ENCODE results near the gene STAG1.

DNA sequence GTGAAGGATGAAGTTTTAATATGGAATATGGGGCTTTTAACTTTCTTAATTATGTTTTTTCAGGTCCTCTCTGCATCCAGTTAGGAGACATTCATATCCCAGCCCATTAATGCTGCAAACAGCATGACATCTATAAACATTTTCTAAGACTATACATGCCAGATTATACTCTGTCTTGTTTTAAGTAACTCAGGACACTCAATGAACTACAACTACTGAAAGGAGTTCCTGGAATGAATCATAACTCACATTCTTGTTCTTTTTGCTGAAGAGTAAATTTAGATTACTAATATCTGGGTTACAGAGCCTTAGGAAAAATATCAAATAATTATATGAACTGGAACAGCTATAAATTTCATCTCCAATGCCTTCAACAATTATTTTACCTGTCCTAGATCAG lies 167.4 kb downstream of the STAG1 start:
- TF ChIP-seq, protein P1, sequence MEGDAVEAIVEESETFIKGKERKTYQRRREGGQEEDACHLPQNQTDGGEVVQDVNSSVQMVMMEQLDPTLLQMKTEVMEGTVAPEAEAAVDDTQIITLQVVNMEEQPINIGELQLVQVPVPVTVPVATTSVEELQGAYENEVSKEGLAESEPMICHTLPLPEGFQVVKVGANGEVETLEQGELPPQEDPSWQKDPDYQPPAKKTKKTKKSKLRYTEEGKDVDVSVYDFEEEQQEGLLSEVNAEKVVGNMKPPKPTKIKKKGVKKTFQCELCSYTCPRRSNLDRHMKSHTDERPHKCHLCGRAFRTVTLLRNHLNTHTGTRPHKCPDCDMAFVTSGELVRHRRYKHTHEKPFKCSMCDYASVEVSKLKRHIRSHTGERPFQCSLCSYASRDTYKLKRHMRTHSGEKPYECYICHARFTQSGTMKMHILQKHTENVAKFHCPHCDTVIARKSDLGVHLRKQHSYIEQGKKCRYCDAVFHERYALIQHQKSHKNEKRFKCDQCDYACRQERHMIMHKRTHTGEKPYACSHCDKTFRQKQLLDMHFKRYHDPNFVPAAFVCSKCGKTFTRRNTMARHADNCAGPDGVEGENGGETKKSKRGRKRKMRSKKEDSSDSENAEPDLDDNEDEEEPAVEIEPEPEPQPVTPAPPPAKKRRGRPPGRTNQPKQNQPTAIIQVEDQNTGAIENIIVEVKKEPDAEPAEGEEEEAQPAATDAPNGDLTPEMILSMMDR (IDR thresholded peaks at IDR 0.05): no peak
- no peak for TF ChIP-seq POLR2A (IDR thresholded peaks at IDR 0.05)
- no peak for TF ChIP-seq EP300 (IDR thresholded peaks at IDR 0.05)

All from tibial nerve (tissue), 4 donors.